H9 (cell line): ENCODE data around the gene FAM171A1. TPM values are rescaled to one million over a fixed set of nuclear protein-coding genes. Genes with fewer than 3 reads are reported as not detected.

Experiments used
- DNase-seq: peaks from one replicate; pipeline ENCODE4 v3.0.0-alpha.2; 2017
- H2AFZ ChIP-seq: one replicate; pipeline ENCODE4 v1.6.1; 2013; ENCODE audit warnings: mild to moderate bottlenecking, low read length, control low read depth, moderate library complexity
- H2AK5ac ChIP-seq: 2 replicates; pipeline ENCODE4 v1.6.1; 2013; ENCODE audit warnings: low read length, control low read depth, mixed read lengths; ENCODE audit not compliant: insufficient read length
- H2BK120ac ChIP-seq: one replicate; pipeline ENCODE4 v1.6.1; 2013; ENCODE audit warnings: low read depth, mild to moderate bottlenecking, low read length, control low read depth, inconsistent platforms; ENCODE audit not compliant: poor library complexity, severe bottlenecking
- H2BK12ac ChIP-seq: 2 replicates; pipeline ENCODE4 v1.6.1; 2013; ENCODE audit warnings: low read length, control low read depth, mixed read lengths, low read depth; ENCODE audit not compliant: insufficient read length
- H2BK15ac ChIP-seq: 2 replicates; pipeline ENCODE4 v1.6.1; 2013; ENCODE audit warnings: low read depth, low read length, control low read depth
- H2BK20ac ChIP-seq: one replicate; pipeline ENCODE4 v1.6.1; 2013; ENCODE audit warnings: low read depth, mild to moderate bottlenecking, low read length, control low read depth, inconsistent platforms; ENCODE audit not compliant: poor library complexity, severe bottlenecking
- H2BK5ac ChIP-seq: 2 replicates; pipeline ENCODE4 v1.6.1; 2013; ENCODE audit warnings: low read length, control low read depth, mixed read lengths; ENCODE audit not compliant: insufficient read length
- H3K14ac ChIP-seq: 2 replicates; pipeline ENCODE4 v1.6.1; 2013; ENCODE audit warnings: low read length, control low read depth; ENCODE audit not compliant: insufficient read depth
- H3K18ac ChIP-seq: 2 replicates; pipeline ENCODE4 v1.6.1; 2013; ENCODE audit warnings: low read depth, mild to moderate bottlenecking, mixed read lengths, low read length, control low read depth; ENCODE audit not compliant: insufficient read length
- H3K23ac ChIP-seq: 2 replicates; pipeline ENCODE4 v1.6.1; 2013; ENCODE audit warnings: low read length, control low read depth, mixed read lengths, low read depth; ENCODE audit not compliant: insufficient read length
- H3K23me2 ChIP-seq: 2 replicates; pipeline ENCODE4 v1.6.1; 2013; ENCODE audit warnings: low read depth, mild to moderate bottlenecking, mixed read lengths, low read length, control low read depth; ENCODE audit not compliant: insufficient read length, poor library complexity, severe bottlenecking
- H3K27ac ChIP-seq: 2 replicates; pipeline ENCODE4 v1.5.1; 2013; ENCODE audit warnings: low read length, control low read depth, mixed read lengths, low read depth; ENCODE audit not compliant: insufficient read length
- H3K27me3 ChIP-seq: 2 replicates; pipeline ENCODE4 v1.6.1; 2013; ENCODE audit warnings: low read length, control low read depth, inconsistent platforms; ENCODE audit not compliant: insufficient read depth
- H3K4ac ChIP-seq: 2 replicates; pipeline ENCODE4 v1.6.1; 2013; ENCODE audit warnings: low read depth, mild to moderate bottlenecking, control low read depth, inconsistent platforms, low read length, moderate library complexity
- H3K4me1 ChIP-seq: 2 replicates; pipeline ENCODE4 v1.6.1; 2013; ENCODE audit warnings: low read length, control low read depth, inconsistent platforms; ENCODE audit not compliant: insufficient read depth
- H3K4me2 ChIP-seq: 2 replicates; pipeline ENCODE4 v1.6.1; 2013; ENCODE audit warnings: low read length, control low read depth, mixed read lengths; ENCODE audit not compliant: insufficient read length, insufficient read depth
- H3K56ac ChIP-seq: 2 replicates; pipeline ENCODE4 v1.6.1; 2013; ENCODE audit warnings: low read depth, mild to moderate bottlenecking, mixed read lengths, low read length, control low read depth; ENCODE audit not compliant: insufficient read length
- H3K79me1 ChIP-seq: 2 replicates; pipeline ENCODE4 v1.6.1; 2013; ENCODE audit warnings: low read depth, mild to moderate bottlenecking, moderate library complexity, low read length, control low read depth, inconsistent platforms; ENCODE audit not compliant: insufficient read depth, poor library complexity, severe bottlenecking
- H3K79me2 ChIP-seq: 2 replicates; pipeline ENCODE4 v1.6.1; 2013; ENCODE audit warnings: low read length, control low read depth, inconsistent platforms; ENCODE audit not compliant: insufficient read depth
- H3K9ac ChIP-seq: 2 replicates; pipeline ENCODE4 v1.6.1; 2013; ENCODE audit warnings: low read length, control low read depth, mixed read lengths; ENCODE audit not compliant: insufficient read length; ENCODE audit errors: extremely low read depth
- H3K9me3 ChIP-seq: one replicate; pipeline ENCODE4 v1.6.1; 2013; ENCODE audit warnings: low read depth, low read length, inconsistent platforms; ENCODE audit not compliant: control insufficient read depth
- H3T11ph ChIP-seq: one replicate; pipeline ENCODE4 v1.6.1; 2013; ENCODE audit warnings: mild to moderate bottlenecking, low read length, control low read depth, inconsistent platforms
- H4K20me1 ChIP-seq: one replicate; pipeline ENCODE4 v1.6.1; 2013; ENCODE audit not compliant: control insufficient read depth, insufficient read length, insufficient read depth
- H4K5ac ChIP-seq: 2 replicates; pipeline ENCODE4 v1.6.1; 2013; ENCODE audit warnings: low read depth, mild to moderate bottlenecking, mixed read lengths, low read length, control low read depth; ENCODE audit not compliant: insufficient read length
- H4K8ac ChIP-seq: replicated peaks from 2 replicates; pipeline ENCODE4 v1.6.1; 2013; ENCODE audit warnings: low read length, control low read depth, mixed read lengths, low read depth; ENCODE audit not compliant: insufficient read length
- H4K91ac ChIP-seq: 2 replicates; pipeline ENCODE4 v1.6.1; 2013; ENCODE audit warnings: low read depth, mild to moderate bottlenecking, moderate library complexity, mixed read lengths, low read length, control low read depth; ENCODE audit not compliant: insufficient read length
- H3K27ac Mint-ChIP-seq, 3 experiments: 2 replicates in 2 of 3; 3 replicates in 1 of 3; pipeline ENCODE4 v1.8.0; 2020 to 2021; ENCODE audit warnings: mixed read lengths in 3 of 3, mild to moderate bottlenecking in 1 of 3, moderate library complexity in 1 of 3
- H3K27me3 Mint-ChIP-seq: 2 replicates; pipeline ENCODE4 v1.8.0; 2021; ENCODE audit warnings: low read depth, mild to moderate bottlenecking, moderate library complexity, mixed read lengths
- H3K36me3 Mint-ChIP-seq, 3 experiments: 2 replicates in 2 of 3; 3 replicates in 1 of 3; pipeline ENCODE4 v1.8.0; 2020 to 2021; ENCODE audit warnings: low read depth in 3 of 3, mixed read lengths in 3 of 3; ENCODE audit not compliant: insufficient read depth in 1 of 3
- H3K4me1 Mint-ChIP-seq, 2 experiments: 2 replicates each; pipeline ENCODE4 v1.8.0; 2020; ENCODE audit warnings: mixed read lengths in 2 of 2
- H3K4me3 Mint-ChIP-seq, 2 experiments: 2 replicates in 1 of 2; 3 replicates in 1 of 2; pipeline ENCODE4 v1.8.0; 2020 to 2021; ENCODE audit warnings: mild to moderate bottlenecking in 2 of 2, mixed read lengths in 2 of 2, moderate library complexity in 1 of 2
- H3K9me3 Mint-ChIP-seq, 2 experiments: 2 replicates in 1 of 2; 3 replicates in 1 of 2; pipeline ENCODE4 v1.8.0; 2020; ENCODE audit warnings: mild to moderate bottlenecking in 2 of 2, mixed read lengths in 2 of 2, moderate library complexity in 1 of 2
- CTCF ChIP-seq: fragments of 200-600 bp; sonication (generic); conservative IDR thresholded peaks from 3 replicates; pipeline ENCODE4 v1.8.0; 2021; ENCODE audit warnings: antibody characterized with exemption, mild to moderate bottlenecking
- WGBS: extraction: QIAGEN DNeasy Blood & Tissue Kit; methylation state at CpG from one replicate; pipeline ENCODE4 v1.1.7; 2013; ENCODE audit warnings: missing lambda C conversion rate, low lambda C conversion rate, mixed read lengths; ENCODE audit not compliant: insufficient read length; ENCODE audit errors: extremely low coverage; 5-methylcytosine and 5-hydroxymethylcytosine counted together
- long read RNA-seq: library from polyadenylated mRNA; unstranded; transcript quantifications from one replicate; pipeline ENCODE4 v2.0.0, GENCODE V29; 2020
- total RNA-seq: library from RNA; stranded (reverse); gene quantifications from 2 replicates; pipeline ENCODE4 v1.2.1, GENCODE V29; 2021

The FAM171A1 gene
- 34.6 and 37.4 TPM in 2 replicates for total RNA-seq
- long read RNA-seq, transcript FAM171A1-201 (8 exons, 3,952 nt): major isoform, 16 of 49 reads
- long read RNA-seq, partial matches to known transcripts: 6 of 49 reads
- long read RNA-seq, other reads (novel, unspliced or antisense): 27 of 49 reads

GRCh38 chr10:15370856-15371701 is at the start of gene FAM171A1:
TSS of gene FAM171A1 (minus strand) at chr10:15371289. CDS start at chr10:15371052, 237 bp downstream.
- no peak; the same call in 2 of the 3 replicates for TF ChIP-seq CTCF
- peak; percentile 69 for DNase-seq
- Histone ChIP-seq H3K79me1 (no peaks in the 10 kb centered on the region), H3K27me3 (no peaks in the 10 kb centered on the region), H3T11ph (no peak within 1 kb of the TSS), H3K14ac (peak within 1 kb of the TSS; percentile 87), H3K4me1 (no peaks in the 10 kb centered on the region; the same call in 1 of the 2 replicates), H3K9me3 (no peaks in the 10 kb centered on the region), H2BK5ac (no peak within 1 kb of the TSS), H4K91ac (no peak within 1 kb of the TSS), H2AFZ (no peak within 1 kb of the TSS), H3K79me2 (no peaks in the 10 kb centered on the region; the same call in 1 of the 2 replicates), H2BK12ac (no peak within 1 kb of the TSS), H2BK20ac (no peak within 1 kb of the TSS), H4K8ac (no peak within 1 kb of the TSS), H3K56ac (no peak within 1 kb of the TSS), H3K27ac (no peak within 1 kb of the TSS), H4K20me1 (no peaks in the 10 kb centered on the region), H2BK15ac (no peak within 1 kb of the TSS), H3K23me2 (peaks cover 11% of the 10 kb centered on the region), H3K18ac (peak within 1 kb of the TSS; percentile 62), H3K9ac (peak within 1 kb of the TSS; percentile 55), H2AK5ac (no peak within 1 kb of the TSS), H2BK120ac (no peak within 1 kb of the TSS), H3K4me2 (peak within 1 kb of the TSS; percentile 84), H4K5ac (no peak within 1 kb of the TSS), H3K23ac (no peak within 1 kb of the TSS), H3K4ac (no peak within 1 kb of the TSS; the same call in 1 of the 2 replicates)
- Mint-ChIP-seq H3K27me3 (peaks cover 9% of the 10 kb centered on the region), H3K27ac (peak within 1 kb of the TSS in 2 of 3 experiments; percentile 70 to 92; a peak in 2 of 7 replicates), H3K4me3 (peak within 1 kb of the TSS; percentile 79 to 90), H3K9me3 (no peaks in the 10 kb centered on the region), H3K4me1 (peaks cover 31 to 34% of the 10 kb centered on the region in 2 experiments), H3K36me3 (no peaks in the 10 kb centered on the region)
- no CpG with 5 or more reads among the region's 115 CpGs for WGBS
